GM18511 (cell line): ENCODE results near the gene RAPGEF2.
"Not testable (repeated sequence)": the region's sequence is repeated elsewhere in the genome, so short reads cannot be mapped to it uniquely, and the experiment has no call there.

Experiments used
- ATAC-seq: cut with Tn5 transposase; IDR thresholded peaks from one replicate; pipeline ENCODE4 v1.9.1; 2021; ENCODE audit warnings: mild to moderate bottlenecking, moderate library complexity; ENCODE audit not compliant: unreplicated experiment

The RAPGEF2 gene

GRCh38 chr4:159102622-159103383 lies at the start of gene RAPGEF2:
RAPGEF2 (plus strand) TSS chr4:159103079; CDS start chr4:159104163, 1,084 bp downstream.
- ATAC-seq: peak; percentile 83

GRCh38 chr4:159055833-159056232 lies 47.0 kb upstream of the RAPGEF2 start:
- peak; percentile 16 for ATAC-seq

DNA sequence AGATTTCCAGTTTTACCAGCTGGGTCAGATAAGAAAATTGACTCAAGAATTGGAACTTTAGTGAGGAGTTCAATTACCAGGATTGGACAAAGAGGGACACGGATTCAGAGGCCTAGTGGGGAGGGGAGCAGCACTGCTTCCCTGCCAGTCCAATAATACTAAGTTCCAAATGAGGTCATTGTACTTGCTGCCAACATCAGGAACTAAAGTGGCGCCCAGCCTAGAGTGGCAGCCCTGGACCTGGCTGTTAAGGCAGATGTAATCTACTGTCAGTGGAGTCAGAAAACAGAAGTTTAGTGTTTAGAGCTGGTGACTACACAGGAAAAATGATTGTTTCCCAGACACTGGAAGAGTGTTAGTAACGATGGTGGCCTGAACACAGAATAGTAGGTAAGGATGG lies 42.7 kb upstream of the RAPGEF2 start:
- ATAC-seq: no peak

GRCh38 chr4:159062381-159062780 lies 40.5 kb upstream of the RAPGEF2 start:
- ATAC-seq: no peak

GRCh38 chr4:159065513-159066240 lies 37.2 kb upstream of the RAPGEF2 start:
- ATAC-seq: no peak

- ATAC-seq: not testable (repeated sequence)
Measured at GRCh38 chr4:159068139-159068538, 34.7 kb upstream of the RAPGEF2 start.

DNA sequence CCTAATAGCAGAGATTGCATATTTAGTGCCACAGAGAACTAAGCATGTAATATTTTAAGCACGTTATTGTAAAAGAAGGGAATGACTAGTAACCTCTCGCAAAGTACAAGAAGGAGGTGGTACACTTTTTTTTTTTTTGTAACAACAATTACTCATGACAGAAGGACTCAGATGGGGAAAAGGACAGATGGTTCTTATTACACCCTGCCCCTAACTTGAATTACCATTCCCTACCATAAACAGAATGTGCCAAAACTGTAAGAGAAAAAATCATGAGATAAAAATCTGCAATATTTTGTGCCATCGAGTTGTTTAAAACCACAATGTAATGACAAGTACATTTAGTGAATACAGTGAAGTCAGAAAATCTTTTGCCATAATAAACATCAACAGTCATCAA lies 33.0 kb upstream of the RAPGEF2 start:
- no peak for ATAC-seq

DNA sequence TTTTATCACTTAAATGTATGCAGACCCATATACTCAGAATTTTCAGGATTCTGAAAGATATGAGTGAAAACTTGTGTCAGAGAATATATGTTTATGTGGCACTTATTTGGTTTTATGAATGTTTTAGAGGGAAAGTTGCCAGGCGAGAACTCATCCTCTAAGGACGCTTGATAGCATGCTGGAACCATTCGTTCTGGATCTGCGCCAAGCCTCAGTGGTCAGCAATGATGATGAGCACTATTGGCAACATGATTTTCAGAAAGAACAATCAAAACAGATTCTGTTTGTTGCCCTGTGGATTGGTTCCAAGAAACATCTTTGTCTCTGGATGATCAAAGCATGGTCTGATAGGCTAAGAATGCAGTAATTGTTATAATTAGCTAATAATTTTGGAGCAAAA lies 32.1 kb upstream of the RAPGEF2 start:
- no peak for ATAC-seq

- ATAC-seq: no peak
Measured at GRCh38 chr4:159071178-159071968, 31.5 kb upstream of the RAPGEF2 start.

DNA sequence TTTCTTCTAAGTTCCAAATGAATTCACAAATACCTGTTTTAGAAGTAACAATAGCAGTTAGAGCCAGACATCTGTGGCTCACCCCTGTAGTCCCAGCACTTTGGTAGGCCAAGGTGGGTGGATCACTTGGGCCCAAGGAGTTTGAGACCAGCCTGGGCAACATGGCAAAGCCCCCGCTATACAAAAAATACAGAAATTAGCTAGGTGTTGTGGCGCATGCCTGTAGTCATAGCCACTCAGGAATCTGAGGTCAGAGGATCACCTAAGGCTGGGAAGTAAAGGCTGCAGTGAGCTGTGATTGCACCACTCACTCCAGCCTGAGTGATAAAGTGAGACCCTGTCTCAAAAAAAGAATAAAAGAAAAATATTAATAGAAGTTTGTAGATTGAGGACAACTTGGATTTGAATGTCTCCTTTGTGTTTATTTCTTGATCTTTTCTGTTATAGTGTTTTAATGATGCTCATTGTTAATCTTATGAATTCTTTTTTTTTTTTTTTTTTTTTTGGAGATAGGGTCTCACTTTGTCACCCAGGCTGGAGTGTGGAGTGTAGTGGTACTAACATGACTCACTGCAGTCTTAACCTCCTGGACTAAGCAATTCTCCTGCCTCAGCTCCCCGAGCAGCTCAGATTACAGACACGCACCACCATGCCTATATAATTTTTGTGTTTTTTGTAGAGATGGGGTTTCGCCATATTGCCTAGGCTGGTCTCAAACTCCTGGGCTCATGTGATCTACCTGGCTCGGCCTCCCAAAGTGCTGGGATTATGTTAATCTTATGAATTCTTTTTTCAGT lies 30.7 kb upstream of the RAPGEF2 start:
- no peak for ATAC-seq

- ATAC-seq: no peak
Measured at GRCh38 chr4:159075531-159075932, 27.3 kb upstream of the RAPGEF2 start.

GRCh38 chr4:159077018-159077417 lies 25.9 kb upstream of the RAPGEF2 start:
- not testable (repeated sequence) for ATAC-seq

DNA sequence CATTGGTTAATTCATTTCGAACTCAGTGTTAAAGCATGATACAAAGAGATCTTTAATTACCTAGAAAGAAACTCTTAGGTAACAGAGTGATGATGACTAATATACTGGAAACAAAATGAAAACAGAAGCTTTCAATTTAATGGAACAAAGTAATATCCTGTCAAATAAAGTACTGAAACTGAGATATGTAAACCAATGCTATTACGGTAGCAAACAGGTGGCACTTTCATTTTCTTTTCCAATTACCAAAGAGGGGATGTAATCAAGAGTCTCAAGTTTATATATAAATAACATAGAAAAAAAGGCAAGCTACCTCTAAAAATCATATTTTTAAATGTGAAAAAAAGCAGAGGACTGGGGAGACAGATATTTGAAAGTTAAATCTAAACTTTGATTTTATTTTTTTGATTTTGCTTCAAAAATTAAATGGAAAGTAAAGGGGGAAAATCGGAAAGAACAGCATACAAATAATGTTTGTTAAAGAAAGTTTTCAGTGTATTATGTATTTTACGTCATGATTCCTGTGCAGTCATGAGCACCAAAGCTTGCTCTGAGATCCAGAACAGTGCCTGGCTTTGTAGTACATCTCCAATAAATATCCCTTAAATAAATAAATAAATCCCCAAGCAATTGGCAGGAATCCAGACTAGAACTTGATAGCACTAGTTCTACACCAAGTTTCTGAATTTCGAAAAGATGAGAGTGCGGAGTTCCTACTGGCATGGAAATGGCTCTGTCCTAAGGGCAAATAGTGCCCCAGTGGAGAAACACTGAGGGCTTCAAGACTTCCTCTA lies 25.0 kb upstream of the RAPGEF2 start:
- ATAC-seq: peak; percentile 96

- ATAC-seq: no peak
Measured at GRCh38 chr4:159079074-159079473, 23.8 kb upstream of the RAPGEF2 start.

DNA sequence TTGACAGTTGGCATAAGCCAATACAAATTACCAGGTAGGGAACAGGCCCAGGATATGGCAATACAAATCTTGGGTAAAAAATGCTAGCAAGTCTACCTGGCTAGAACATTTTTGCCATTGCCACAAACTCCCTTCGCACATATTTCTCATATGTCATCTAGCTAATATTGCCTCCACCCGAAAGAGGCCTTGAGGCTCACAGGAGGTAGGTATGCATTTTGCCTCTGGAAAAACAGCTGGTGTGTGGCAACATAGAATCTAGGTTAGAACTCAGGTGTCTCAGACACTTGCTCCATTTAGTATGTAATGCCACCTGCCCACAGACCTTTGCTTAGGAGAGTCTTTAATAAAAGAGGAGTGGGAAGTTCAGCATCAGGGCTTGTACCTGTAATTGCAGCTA lies 16.3 kb upstream of the RAPGEF2 start:
- no peak for ATAC-seq

DNA sequence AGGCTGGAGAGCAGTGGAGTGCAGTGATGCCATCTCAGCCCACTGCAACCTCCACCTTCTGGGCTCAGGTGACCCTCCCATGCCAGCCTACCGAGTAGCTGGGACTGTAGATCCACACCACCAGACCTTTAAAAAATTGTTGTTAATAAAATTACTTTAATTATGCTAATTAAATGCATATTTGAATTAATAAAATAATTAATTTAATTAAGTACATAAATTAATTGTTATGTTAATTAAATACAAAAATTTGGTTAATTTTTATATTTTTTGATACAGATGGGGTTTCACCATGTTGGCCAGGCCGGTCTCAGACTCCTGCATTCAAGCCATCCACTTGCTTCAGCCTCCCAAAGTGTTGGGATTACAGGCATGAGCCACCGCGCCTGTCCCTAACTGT lies 12.6 kb upstream of the RAPGEF2 start:
- ATAC-seq: no peak

GRCh38 chr4:159094156-159094555 lies 8.7 kb upstream of the RAPGEF2 start:
- ATAC-seq: not testable (repeated sequence)

DNA sequence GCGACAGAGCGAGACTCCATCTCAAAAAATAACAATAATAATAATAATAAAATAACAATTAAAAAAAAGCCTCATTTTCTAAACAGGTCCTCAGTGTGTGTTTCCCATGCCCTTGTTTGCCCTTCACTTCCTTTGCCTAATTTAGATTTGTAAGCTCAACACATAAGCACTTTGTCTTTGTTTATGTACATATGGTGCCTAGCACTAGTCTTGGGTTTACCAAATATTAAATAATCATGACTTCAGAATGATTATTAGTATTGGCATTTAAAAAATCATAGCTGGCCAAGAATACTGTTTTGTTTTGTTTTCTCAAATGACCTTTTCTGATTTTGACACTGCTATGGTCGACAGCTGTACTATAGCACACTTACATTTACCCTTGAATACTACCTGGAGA lies 6.4 kb upstream of the RAPGEF2 start:
- no peak for ATAC-seq

GRCh38 chr4:159097144-159097543 lies 5.7 kb upstream of the RAPGEF2 start:
- ATAC-seq: no peak

DNA sequence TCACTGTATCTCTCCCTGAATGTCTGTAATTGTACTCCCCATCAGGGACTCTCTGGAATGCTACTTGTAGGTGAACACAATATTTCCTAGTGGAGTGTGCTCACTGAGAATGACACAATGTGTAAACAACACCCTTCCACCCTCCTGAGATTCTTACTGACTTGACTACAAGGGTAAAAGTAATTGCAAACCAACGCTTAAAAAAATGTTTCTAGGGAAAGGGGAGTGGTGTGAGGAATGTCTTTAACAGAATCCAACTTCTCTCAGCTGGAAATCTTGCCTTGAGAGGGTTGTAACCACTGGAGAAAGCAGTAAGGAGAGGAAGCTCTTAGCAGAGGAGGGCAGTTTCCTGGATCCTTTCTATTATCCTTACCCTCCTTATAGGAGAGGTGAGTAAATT lies 5.1 kb upstream of the RAPGEF2 start:
- no peak for ATAC-seq
